Mucosa of stomach (tissue), 1 donor: ENCODE measurements around the gene FAM174C.
A peak's percentile ranks its signal among the peaks of the same experiment; 100 is the strongest.

Source experiments
- H3K27me3 ChIP-seq: one replicate; pipeline ENCODE4 v1.7.0; 2013; ENCODE audit warnings: mild to moderate bottlenecking, low read length; ENCODE audit not compliant: control insufficient read depth, insufficient read depth
- H3K36me3 ChIP-seq: one replicate; pipeline ENCODE4 v1.7.0; 2013; ENCODE audit warnings: low read length; ENCODE audit not compliant: control insufficient read depth, insufficient read depth
- H3K4me1 ChIP-seq: one replicate; pipeline ENCODE4 v1.7.0; 2013; ENCODE audit warnings: mild to moderate bottlenecking, low read length; ENCODE audit not compliant: control insufficient read depth, insufficient read depth
- H3K4me3 ChIP-seq: one replicate; pipeline ENCODE4 v1.7.0; 2013; ENCODE audit warnings: low read length
- H3K9ac ChIP-seq: one replicate; pipeline ENCODE4 v1.7.0; 2013; ENCODE audit warnings: mild to moderate bottlenecking, low read length, moderate library complexity
- H3K9me3 ChIP-seq: one replicate; pipeline ENCODE4 v1.7.0; 2013; ENCODE audit warnings: mild to moderate bottlenecking, low read length, moderate library complexity; ENCODE audit not compliant: control insufficient read depth
- donor health status: Pancreatic carcinoma.

FAM174C gene

DNA sequence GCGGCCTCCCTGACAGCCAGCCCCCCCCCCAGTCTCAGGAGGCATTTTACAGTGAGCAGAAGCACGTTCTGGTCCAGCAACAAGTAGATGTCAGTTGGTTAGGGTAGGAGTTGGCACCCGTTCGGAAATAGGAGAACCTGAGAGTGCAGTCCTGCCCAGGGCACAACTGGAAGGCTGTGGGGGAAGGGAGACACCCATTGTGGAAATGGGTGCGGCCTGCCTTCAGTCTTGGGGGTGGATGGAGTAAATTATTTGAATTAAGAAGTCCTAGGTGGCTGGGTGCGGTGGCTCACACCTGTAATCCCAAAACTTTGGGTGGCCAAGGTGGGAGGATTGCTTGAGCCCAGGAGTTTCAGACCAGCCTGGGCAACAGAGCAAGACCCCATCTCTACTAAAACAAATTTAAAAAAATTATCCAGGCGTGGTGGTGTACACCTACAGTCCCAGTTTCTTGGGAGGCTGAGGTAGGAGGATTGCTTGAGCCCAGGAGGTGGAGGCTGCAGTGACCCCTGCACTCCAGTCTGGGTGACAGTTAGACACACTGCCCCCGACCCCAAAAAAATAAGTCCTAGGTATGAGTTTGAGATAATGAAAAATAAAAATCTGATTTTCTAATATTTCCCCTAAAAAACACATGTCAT lies 5.0 kb upstream of the FAM174C start:
- H3K4me1 ChIP-seq = peaks cover 84% of the 10 kb centered on the region
- peak overlapping the region; percentile 80 for H3K9ac ChIP-seq
- H3K27me3 ChIP-seq = no peaks in the 10 kb centered on the region
- no peaks in the 10 kb centered on the region for H3K9me3 ChIP-seq
- peaks cover 40% of the 10 kb centered on the region for H3K36me3 ChIP-seq
- peak overlapping the region; percentile 96 for H3K4me3 ChIP-seq

DNA sequence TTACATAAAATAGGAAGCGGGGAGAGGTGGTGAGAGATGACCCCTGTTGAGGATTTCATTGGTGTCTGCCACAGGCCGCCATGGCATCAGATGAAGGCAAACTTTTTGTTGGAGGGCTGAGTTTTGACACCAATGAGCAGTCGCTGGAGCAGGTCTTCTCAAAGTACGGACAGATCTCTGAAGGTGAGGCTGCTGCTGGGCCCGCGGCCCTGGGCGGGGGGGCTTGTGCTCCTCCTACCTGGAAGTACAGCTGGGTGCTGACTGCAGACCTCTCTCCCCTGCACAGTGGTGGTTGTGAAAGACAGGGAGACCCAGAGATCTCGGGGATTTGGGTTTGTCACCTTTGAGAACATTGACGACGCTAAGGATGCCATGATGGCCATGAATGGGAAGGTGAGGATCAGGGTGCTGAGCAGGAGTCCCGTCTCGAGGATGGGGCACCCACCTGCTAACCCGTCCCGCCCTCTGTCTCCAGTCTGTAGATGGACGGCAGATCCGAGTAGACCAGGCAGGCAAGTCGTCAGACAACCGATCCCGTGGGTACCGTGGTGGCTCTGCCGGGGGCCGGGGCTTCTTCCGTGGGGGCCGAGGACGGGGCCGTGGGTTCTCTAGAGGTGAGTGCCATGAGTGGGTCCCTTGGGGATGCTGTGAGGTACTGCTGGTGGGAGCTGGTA lies 4.3 kb upstream of the FAM174C start:
- Histone ChIP-seq H3K9me3 (no peaks in the 10 kb centered on the region), H3K27me3 (no peaks in the 10 kb centered on the region), H3K9ac (peak overlapping the region; percentile 80), H3K4me3 (peak overlapping the region; percentile 11), H3K36me3 (peaks cover 40% of the 10 kb centered on the region), H3K4me1 (peaks cover 79% of the 10 kb centered on the region)

DNA sequence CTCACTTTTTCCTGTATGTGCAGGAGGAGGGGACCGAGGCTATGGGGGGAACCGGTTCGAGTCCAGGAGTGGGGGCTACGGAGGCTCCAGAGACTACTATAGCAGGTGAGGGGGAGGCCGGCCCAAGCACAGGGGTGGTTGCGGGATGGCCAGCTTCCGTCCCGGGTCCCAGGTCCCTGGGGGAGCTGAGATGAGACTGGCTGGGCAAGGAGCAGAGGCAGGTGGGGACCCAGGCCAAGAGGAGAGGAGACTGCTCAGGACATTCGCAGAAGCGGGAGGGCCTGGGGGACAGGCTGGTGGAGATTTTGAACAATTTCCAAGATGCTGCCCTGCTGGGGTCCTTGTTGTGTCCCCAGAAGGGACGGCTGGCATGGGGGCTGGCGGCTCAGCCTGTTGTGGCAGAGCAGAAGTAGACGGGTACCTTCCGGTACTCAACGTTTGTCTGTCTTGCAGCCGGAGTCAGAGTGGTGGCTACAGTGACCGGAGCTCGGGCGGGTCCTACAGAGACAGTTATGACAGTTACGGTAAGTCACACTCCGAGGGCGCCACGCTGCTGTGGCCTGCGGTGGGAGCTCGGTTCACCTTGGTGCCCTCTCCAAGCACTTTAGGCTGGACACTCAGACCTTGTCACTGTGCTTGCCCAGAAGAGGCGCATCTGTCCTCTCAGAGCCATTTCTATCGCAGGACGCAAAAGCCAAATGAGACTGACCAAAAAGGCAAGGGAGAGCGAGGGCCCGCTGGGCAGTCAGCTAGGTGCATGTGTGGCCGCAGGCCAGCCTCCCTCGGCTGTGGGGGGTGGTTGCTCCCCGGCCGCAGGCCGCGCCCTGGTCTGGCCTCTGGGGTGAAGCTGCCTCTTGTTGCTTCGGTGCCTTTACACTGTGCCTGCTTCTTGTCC lies 3.6 kb upstream of the FAM174C start:
- Histone ChIP-seq H3K36me3 (peaks cover 40% of the 10 kb centered on the region), H3K27me3 (no peaks in the 10 kb centered on the region), H3K4me3 (peak overlapping the region; percentile 11), H3K4me1 (peaks cover 82% of the 10 kb centered on the region), H3K9ac (peak overlapping the region; percentile 80), H3K9me3 (no peaks in the 10 kb centered on the region)

DNA sequence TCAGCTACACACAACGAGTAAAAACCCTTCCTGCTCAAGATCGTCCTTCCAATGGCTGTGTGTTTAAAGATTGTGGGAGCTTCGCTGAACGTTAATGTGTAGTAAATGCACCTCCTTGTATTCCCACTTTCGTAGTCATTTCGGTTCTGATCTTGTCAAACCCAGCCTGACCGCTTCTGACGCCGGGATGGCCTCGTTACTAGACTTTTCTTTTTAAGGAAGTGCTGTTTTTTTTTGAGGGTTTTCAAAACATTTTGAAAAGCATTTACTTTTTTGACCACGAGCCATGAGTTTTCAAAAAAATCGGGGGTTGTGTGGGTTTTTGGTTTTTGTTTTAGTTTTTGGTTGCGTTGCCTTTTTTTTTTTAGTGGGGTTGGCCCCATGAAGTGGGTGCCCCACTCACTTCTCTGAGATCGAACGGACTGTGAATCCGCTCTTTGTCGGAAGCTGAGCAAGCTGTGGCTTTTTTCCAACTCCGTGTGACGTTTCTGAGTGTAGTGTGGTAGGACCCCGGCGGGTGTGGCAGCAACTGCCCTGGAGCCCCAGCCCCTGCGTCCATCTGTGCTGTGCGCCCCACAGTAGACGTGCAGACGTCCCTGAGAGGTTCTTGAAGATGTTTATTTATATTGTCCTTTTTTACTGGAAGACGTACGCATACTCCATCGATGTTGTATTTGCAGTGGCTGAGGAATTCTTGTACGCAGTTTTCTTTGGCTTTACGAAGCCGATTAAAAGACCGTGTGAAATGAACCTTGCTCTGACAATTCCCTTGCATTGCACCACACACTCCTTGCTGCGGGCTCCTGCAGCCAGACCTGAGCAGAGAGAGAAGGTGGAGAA lies 2.7 kb upstream of the FAM174C start:
- Histone ChIP-seq H3K4me1 (peaks cover 79% of the 10 kb centered on the region), H3K4me3 (no peak overlapping the region), H3K9me3 (no peaks in the 10 kb centered on the region), H3K9ac (peak overlapping the region; percentile 47), H3K27me3 (no peaks in the 10 kb centered on the region), H3K36me3 (peaks cover 40% of the 10 kb centered on the region)

DNA sequence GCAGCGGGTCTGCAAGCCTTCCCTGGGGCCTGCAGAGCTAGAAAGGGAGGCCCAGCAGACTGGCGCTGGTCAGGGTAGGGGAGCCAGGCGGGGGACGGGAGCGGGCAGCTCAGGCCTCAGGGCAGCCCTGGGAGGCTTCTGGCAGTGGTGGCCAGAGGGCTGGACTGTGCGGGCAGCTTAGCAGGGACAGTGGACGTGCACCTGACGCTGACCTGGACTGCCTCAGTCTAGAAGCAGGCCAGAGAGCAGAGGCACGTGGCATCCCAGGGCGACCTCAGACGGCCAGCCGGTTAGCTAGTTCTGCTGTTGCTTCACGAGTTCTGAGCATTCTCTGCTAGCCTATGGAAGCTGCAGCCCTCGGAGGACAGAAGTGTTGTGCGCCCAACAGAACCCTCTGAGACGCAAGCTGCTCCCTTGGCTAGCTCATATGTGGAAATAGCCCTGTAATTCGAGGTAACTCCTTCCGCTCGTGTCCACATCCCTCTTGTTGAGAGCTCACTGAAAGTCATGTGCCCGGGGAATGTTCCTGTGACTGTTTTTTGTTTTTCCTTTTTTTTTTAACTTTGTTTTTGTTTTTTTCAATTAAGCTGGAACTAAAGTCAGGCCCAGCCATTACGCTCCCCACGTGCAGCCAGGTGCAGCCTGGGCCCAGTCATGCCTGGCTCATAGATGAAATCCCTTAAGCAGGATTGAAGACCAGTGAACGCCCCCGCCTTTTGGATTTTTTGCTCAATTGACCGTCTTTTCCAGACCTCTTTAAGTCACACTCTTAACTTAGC lies 1.9 kb upstream of the FAM174C start:
- Histone ChIP-seq H3K9me3 (no peaks in the 10 kb centered on the region), H3K9ac (no peak overlapping the region), H3K27me3 (no peaks in the 10 kb centered on the region), H3K36me3 (peaks cover 40% of the 10 kb centered on the region), H3K4me1 (peaks cover 71% of the 10 kb centered on the region), H3K4me3 (no peak overlapping the region)

DNA sequence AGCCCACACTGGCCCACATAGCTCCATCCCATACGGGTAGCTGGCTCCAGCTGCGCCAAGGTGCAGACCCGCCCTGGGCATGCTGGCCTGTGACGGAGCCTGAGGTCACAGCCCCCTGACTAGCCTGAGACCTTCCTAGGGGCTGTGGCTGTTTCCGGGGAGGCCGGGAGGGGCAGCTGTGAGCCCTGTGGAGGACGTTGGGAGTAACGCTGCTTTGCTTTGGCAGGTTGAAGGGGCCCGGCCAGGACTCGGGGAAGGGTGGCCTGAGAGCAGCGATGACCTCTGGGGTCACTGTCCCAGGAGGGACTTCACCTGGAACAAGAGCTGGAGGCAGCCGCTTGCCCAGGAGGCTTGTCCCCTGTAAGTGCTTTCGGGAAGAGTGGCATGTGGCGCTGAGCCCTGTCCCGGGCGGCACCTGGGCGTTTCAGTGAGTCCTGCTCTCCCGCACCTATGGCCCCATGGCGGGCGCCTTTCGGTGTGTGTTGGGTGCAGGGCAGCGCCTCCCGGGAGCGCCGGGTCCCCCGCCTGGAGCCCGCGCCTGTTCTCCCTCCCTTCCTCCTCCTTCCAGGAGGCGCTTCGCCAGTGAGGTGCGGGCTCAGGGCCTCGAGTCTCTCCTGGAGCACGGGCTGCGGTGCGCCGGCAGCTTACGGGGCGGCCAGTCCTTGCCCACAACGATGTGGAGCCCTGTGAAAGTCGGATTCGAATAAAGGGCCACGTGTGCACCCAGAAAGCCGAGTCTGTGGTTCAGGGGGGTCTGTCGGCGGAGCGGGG lies 1.1 kb upstream of the FAM174C start:
- Histone ChIP-seq H3K36me3 (peaks cover 44% of the 10 kb centered on the region), H3K9ac (peak overlapping the region; percentile 78), H3K9me3 (no peaks in the 10 kb centered on the region), H3K4me1 (peaks cover 67% of the 10 kb centered on the region), H3K27me3 (no peaks in the 10 kb centered on the region), H3K4me3 (no peak overlapping the region)

DNA sequence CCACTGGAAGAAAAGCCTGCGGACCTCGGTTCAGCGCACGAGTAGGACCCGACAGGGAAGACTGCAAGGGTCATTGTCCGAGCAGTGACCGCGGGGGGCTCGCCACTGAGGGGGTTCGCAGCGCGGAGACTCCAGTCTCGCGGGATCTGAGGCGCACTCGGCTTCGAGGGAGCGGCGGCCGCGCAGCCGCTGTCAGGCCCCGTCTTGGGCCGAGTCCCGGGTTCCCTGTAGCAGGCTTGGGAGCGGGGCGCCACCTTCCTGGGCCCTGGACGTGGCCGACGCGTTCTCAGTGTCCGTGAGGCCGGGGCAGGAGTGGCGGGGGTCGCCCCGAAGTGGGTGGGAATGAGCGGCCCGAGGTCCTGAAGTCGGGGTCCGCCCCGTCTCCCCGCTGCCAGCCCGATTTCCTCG lies 474 bp upstream of the FAM174C start:
- Histone ChIP-seq H3K36me3 (peaks cover 44% of the 10 kb centered on the region), H3K4me1 (peaks cover 71% of the 10 kb centered on the region), H3K4me3 (peak overlapping the region; percentile 14), H3K9ac (peak overlapping the region; percentile 78), H3K9me3 (no peaks in the 10 kb centered on the region), H3K27me3 (no peaks in the 10 kb centered on the region)

DNA sequence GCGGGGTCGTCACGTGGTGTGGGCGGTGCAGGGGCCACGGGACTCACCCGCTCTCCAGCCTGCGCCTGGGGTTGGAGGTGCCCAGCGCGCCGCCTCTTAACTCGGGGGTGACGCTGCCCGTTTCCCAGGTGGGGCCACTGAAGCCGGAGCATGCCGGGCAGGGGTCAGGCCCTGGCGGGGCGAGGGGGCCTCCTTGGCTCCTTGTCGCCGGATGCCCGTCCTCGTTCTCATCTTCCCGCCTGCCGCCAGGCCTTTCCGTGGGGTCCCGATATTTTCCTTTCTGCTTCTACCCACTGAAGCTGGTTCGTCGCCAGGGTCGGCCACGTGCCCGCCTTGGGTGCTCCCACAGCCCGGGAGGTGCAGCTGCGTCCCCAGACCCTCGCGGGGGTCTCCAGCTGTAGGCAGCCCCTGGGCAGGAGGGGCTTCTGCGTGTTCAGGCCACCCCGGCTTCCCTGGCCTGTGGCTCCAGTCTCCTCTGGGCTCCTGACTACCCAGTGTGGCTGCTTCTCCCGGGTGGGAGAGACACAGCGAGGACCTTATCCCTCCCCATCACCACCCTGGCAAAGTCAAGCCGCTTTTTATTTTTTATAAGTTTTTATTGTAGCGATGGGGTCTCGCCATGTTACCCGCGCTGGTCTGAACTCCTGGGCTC lies 772 bp downstream of the FAM174C start:
- Histone ChIP-seq H3K36me3 (peaks cover 41% of the 10 kb centered on the region), H3K9me3 (no peaks in the 10 kb centered on the region), H3K9ac (peak overlapping the region; percentile 78), H3K4me1 (peaks cover 63% of the 10 kb centered on the region), H3K4me3 (peak overlapping the region; percentile 36), H3K27me3 (no peaks in the 10 kb centered on the region)

DNA sequence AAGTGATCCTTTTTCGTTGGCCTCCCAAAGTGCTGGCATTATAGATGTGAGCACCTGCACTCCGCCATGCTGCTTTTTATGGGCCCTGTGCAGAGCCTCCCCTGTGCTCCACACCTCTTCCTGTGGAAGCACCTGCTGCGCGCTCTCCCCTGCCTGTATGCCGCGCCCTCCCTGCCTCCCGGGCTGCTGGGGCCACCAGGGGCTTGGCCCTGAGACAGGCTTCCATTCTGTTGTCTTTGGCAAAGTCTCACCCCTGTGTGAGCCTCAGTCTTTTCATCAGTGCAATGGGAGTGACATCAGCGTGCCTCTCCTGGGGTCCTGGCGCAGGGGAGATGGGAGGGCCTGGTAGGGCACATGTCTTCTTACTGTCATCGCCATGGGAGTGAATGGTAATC lies 1.3 kb downstream of the FAM174C start:
- peaks cover 36% of the 10 kb centered on the region for H3K36me3 ChIP-seq
- peak overlapping the region; percentile 78 for H3K9ac ChIP-seq
- H3K4me3 ChIP-seq = no peak overlapping the region

DNA sequence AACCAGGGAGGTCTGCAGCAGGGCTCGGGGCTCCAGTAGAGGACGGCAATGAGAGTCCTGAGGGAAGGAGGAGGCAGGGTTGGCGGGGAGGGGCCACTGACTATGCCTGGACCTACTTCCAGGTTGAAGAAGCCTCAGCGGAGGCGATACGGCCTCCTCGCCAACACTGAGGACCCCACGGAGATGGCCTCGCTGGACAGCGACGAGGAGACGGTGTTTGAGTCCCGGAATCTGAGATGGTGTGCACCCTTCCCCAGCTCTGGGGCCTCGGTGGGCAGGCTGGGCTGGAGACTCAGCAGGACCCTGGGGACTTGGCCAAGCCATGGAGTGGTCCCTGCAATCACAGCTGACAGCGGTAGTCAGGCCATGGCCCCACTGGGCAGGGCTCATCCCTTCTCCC lies 1.7 kb downstream of the FAM174C start:
- peaks cover 53% of the 10 kb centered on the region for H3K4me1 ChIP-seq
- H3K9me3 ChIP-seq = no peaks in the 10 kb centered on the region
- H3K36me3 ChIP-seq = peaks cover 31% of the 10 kb centered on the region
- H3K4me3 ChIP-seq = no peak overlapping the region
- no peaks in the 10 kb centered on the region for H3K27me3 ChIP-seq
- peak overlapping the region; percentile 78 for H3K9ac ChIP-seq

More for the DNA sequence above, 1.3 kb downstream of the FAM174C start:
- Histone ChIP-seq H3K27me3 (no peaks in the 10 kb centered on the region), H3K4me1 (peaks cover 58% of the 10 kb centered on the region), H3K9me3 (no peaks in the 10 kb centered on the region)
